NCI-H2196 treated with DMSO at 0.1 percent for 48 hours (cell line): ENCODE data around the gene TSPAN11.

Experiments
- DNase-seq: peaks from one replicate; lab custom pipeline; 2025; ENCODE audit not compliant: unreplicated experiment; lab: John Stamatoyannopoulos, UW

TSPAN11 gene

DNA sequence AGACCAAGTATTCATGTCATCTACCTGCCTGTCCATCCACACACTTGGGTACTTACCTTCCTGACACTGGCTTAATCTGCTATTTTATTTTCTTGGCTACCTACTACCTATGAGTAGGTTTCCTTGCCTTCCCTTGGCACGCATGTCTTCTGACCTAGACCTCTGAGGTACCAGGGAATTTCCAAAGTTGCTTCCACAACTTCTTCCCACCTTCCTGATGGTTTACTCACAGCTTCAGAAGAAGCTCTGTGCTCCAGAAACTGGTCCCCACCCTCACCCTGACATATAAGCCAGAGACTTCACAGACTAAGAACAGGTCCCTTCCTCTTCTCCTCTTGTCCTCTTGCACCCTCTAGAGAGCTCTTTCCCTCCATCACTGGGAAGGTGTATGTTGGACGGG lies 111.4 kb downstream of the TSPAN11 start:
- DNase-seq = no peak

DNA sequence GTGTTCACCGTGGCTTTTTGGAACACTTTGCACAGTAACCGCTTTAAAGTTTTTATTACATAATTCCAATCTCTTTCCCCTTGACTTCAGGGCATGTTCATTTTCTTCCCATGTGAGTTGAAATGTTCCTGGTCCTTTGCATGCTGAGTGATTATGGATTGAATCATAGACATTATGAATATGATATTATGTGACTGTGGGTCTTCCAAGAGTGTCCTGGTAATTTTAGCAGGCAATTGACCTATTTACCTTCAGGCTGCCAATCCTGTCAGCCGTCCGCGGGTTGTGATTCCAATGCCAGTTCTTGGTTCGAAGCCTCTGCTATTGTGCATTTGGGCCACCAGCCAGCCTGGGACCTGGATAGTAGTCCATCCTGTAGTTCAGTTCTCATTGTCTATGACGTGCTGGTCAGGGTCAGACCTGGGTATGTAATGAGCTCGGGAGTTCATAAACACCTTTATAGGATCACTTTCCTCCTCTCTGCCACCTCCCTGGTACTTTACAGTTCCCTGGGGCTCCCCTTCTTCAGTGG lies 114.6 kb downstream of the TSPAN11 start:
- DNase-seq = no peak
